T-helper 17 cell (primary cell): ENCODE measurements around the gene GRID1. TPM values are rescaled to one million over a fixed set of nuclear protein-coding genes. Genes with fewer than 3 reads are reported as not detected.
"Not testable (repeated sequence)": the region's sequence is repeated elsewhere in the genome, so short reads cannot be mapped to it uniquely, and the experiment has no call there.

ENCODE experiments used
- ATAC-seq: fragments of 150-1000 bp; cut with Tn5 transposase; 2 replicates; pipeline ENCODE4 v1.10.0; 2021; ENCODE audit warnings: mild to moderate bottlenecking, moderate library complexity
- DNase-seq, 3 donors: peaks; one replicate each; pipeline versions ENCODE4 v3.0.0 to v3.0.0-alpha.2; 2020 to 2021
- H3K9me3 ChIP-seq: one replicate; pipeline ENCODE4 v1.7.0; 2013; ENCODE audit warnings: low read length, mild to moderate bottlenecking; ENCODE audit not compliant: control insufficient read depth, poor library complexity, severe bottlenecking
- H3K27ac Mint-ChIP-seq: one replicate; pipeline ENCODE4 v1.8.0; 2022; ENCODE audit warnings: mild to moderate bottlenecking, moderate library complexity, mixed read lengths
- H3K27me3 Mint-ChIP-seq: one replicate; pipeline ENCODE4 v1.8.0; 2022; ENCODE audit warnings: mixed read lengths
- H3K36me3 Mint-ChIP-seq: one replicate; pipeline ENCODE4 v1.8.0; 2022; ENCODE audit warnings: low read depth, mixed read lengths
- H3K4me1 Mint-ChIP-seq: one replicate; pipeline ENCODE4 v1.8.0; 2022; ENCODE audit warnings: mild to moderate bottlenecking, mixed read lengths
- H3K4me3 Mint-ChIP-seq: one replicate; pipeline ENCODE4 v1.8.0; 2022; ENCODE audit warnings: mild to moderate bottlenecking, moderate library complexity, mixed read lengths
- total RNA-seq, 4 donors: library from RNA in 2 of 4; stranded (reverse) in 2 of 4; gene quantifications; one replicate each; pipeline ENCODE4 v1.2.3 and lab custom pipeline; 2022 to 2026

Gene GRID1
- total RNA-seq, 2 donors from 2014 or later: not detected

- Mint-ChIP-seq H3K27ac (no peak overlapping the region), H3K27me3 (peaks cover 4% of the 10 kb centered on the region), H3K4me3 (no peak overlapping the region), H3K4me1 (no peaks in the 10 kb centered on the region), H3K36me3 (no peaks in the 10 kb centered on the region)
- no peaks in the 10 kb centered on the region for H3K9me3 ChIP-seq
- ATAC-seq (no peak), DNase-seq (no peak)
Observed at GRCh38 chr10:86247588-86247987, 119.0 kb downstream of the GRID1 start.

- peaks cover 5% of the 10 kb centered on the region for H3K27me3 Mint-ChIP-seq
- DNase-seq (no peak), ATAC-seq (no peak)
- H3K4me3 Mint-ChIP-seq: no peak overlapping the region
- H3K9me3 ChIP-seq: no peaks in the 10 kb centered on the region
- no peaks in the 10 kb centered on the region for H3K36me3 Mint-ChIP-seq
- no peak overlapping the region for H3K27ac Mint-ChIP-seq
- H3K4me1 Mint-ChIP-seq: no peaks in the 10 kb centered on the region
Observed at GRCh38 chr10:86247073-86247472, 119.5 kb downstream of the GRID1 start.

GRCh38 chr10:86246279-86246940 is 120.2 kb downstream of the GRID1 start:
- Mint-ChIP-seq H3K27ac (no peak overlapping the region), H3K27me3 (peaks cover 9% of the 10 kb centered on the region), H3K4me3 (no peak overlapping the region), H3K36me3 (no peaks in the 10 kb centered on the region), H3K4me1 (no peaks in the 10 kb centered on the region)
- no peaks in the 10 kb centered on the region for H3K9me3 ChIP-seq
- DNase-seq (no peak), ATAC-seq (no peak)

GRCh38 chr10:86245015-86245394 is 121.6 kb downstream of the GRID1 start:
- H3K27ac Mint-ChIP-seq: no peak overlapping the region
- no peaks in the 10 kb centered on the region for H3K36me3 Mint-ChIP-seq

GRCh38 chr10:86244297-86245014 is 122.1 kb downstream of the GRID1 start:
- no peak for ATAC-seq
- Mint-ChIP-seq H3K36me3 (no peaks in the 10 kb centered on the region), H3K4me1 (no peaks in the 10 kb centered on the region), H3K27me3 (peaks cover 9% of the 10 kb centered on the region), H3K4me3 (no peak overlapping the region), H3K27ac (no peak overlapping the region)
- no peaks in the 10 kb centered on the region for H3K9me3 ChIP-seq
- DNase-seq: no peak

More at GRCh38 chr10:86245015-86245394, 121.6 kb downstream of the GRID1 start:
- H3K4me3 Mint-ChIP-seq: no peak overlapping the region
- no peaks in the 10 kb centered on the region for H3K9me3 ChIP-seq
- no peaks in the 10 kb centered on the region for H3K4me1 Mint-ChIP-seq
- DNase-seq (no peak), ATAC-seq (no peak)
- H3K27me3 Mint-ChIP-seq: peaks cover 9% of the 10 kb centered on the region

- no peak overlapping the region for H3K4me3 Mint-ChIP-seq
- no peaks in the 10 kb centered on the region for H3K4me1 Mint-ChIP-seq
- H3K36me3 Mint-ChIP-seq: no peaks in the 10 kb centered on the region
- H3K9me3 ChIP-seq: no peaks in the 10 kb centered on the region
- H3K27me3 Mint-ChIP-seq: peaks cover 9% of the 10 kb centered on the region
- no peak for ATAC-seq
- H3K27ac Mint-ChIP-seq: no peak overlapping the region
- DNase-seq: no peak
Observed at GRCh38 chr10:86243651-86244155, 122.9 kb downstream of the GRID1 start.

GRCh38 chr10:86242761-86243160 is 123.8 kb downstream of the GRID1 start:
- Mint-ChIP-seq H3K27me3 (peaks cover 9% of the 10 kb centered on the region), H3K27ac (no peak overlapping the region), H3K4me1 (no peaks in the 10 kb centered on the region), H3K4me3 (no peak overlapping the region), H3K36me3 (no peaks in the 10 kb centered on the region)
- ATAC-seq: no peak
- no peak for DNase-seq
- no peaks in the 10 kb centered on the region for H3K9me3 ChIP-seq

GRCh38 chr10:86238089-86238488 is 128.5 kb downstream of the GRID1 start:
- ATAC-seq, H3K4me1 Mint-ChIP-seq, DNase-seq, H3K9me3 ChIP-seq, H3K27ac Mint-ChIP-seq, H3K4me3 Mint-ChIP-seq, H3K36me3 Mint-ChIP-seq: not testable (repeated sequence)
- H3K27me3 Mint-ChIP-seq: peaks cover 21% of the 10 kb centered on the region

- DNase-seq (no peak), ATAC-seq (no peak)
- Mint-ChIP-seq H3K4me1 (peaks cover 2% of the 10 kb centered on the region), H3K36me3 (no peaks in the 10 kb centered on the region), H3K4me3 (no peak overlapping the region), H3K27me3 (peaks cover 15% of the 10 kb centered on the region), H3K27ac (no peak overlapping the region)
- H3K9me3 ChIP-seq: no peaks in the 10 kb centered on the region
Observed at GRCh38 chr10:86234541-86235270, 131.9 kb downstream of the GRID1 start.

GRCh38 chr10:86234107-86234506 is 132.5 kb downstream of the GRID1 start:
- no peak overlapping the region for H3K4me3 Mint-ChIP-seq
- DNase-seq (no peak), ATAC-seq (no peak)
- H3K4me1 Mint-ChIP-seq: peaks cover 2% of the 10 kb centered on the region
- H3K36me3 Mint-ChIP-seq: no peaks in the 10 kb centered on the region
- no peak overlapping the region for H3K27ac Mint-ChIP-seq
- no peaks in the 10 kb centered on the region for H3K9me3 ChIP-seq
- peaks cover 15% of the 10 kb centered on the region for H3K27me3 Mint-ChIP-seq

GRCh38 chr10:86233131-86233530 is 133.5 kb downstream of the GRID1 start:
- ATAC-seq: no peak
- H3K9me3 ChIP-seq: no peaks in the 10 kb centered on the region
- H3K36me3 Mint-ChIP-seq: no peaks in the 10 kb centered on the region
- no peak for DNase-seq
- no peak overlapping the region for H3K4me3 Mint-ChIP-seq
- H3K27me3 Mint-ChIP-seq: peaks cover 15% of the 10 kb centered on the region
- H3K4me1 Mint-ChIP-seq: peaks cover 2% of the 10 kb centered on the region
- no peak overlapping the region for H3K27ac Mint-ChIP-seq

GRCh38 chr10:86232644-86233043 is 134.0 kb downstream of the GRID1 start:
- no peaks in the 10 kb centered on the region for H3K9me3 ChIP-seq
- H3K27ac Mint-ChIP-seq: no peak overlapping the region
- DNase-seq: no peak
- H3K4me3 Mint-ChIP-seq: no peak overlapping the region
- ATAC-seq: no peak
- H3K4me1 Mint-ChIP-seq: peaks cover 2% of the 10 kb centered on the region
- H3K36me3 Mint-ChIP-seq: no peaks in the 10 kb centered on the region
- peaks cover 15% of the 10 kb centered on the region for H3K27me3 Mint-ChIP-seq

- no peak for DNase-seq
- peaks cover 15% of the 10 kb centered on the region for H3K27me3 Mint-ChIP-seq
- H3K4me3 Mint-ChIP-seq: no peak overlapping the region
- ATAC-seq: no peak
- no peaks in the 10 kb centered on the region for H3K36me3 Mint-ChIP-seq
- no peaks in the 10 kb centered on the region for H3K9me3 ChIP-seq
- H3K27ac Mint-ChIP-seq: no peak overlapping the region
- H3K4me1 Mint-ChIP-seq: peaks cover 2% of the 10 kb centered on the region
Observed at GRCh38 chr10:86231796-86232560, 134.6 kb downstream of the GRID1 start.
